ENCODE results near the gene CDH3.

Gene CDH3

GRCh38 chr16:68646953-68647659 lies 2.0 kb downstream of the CDH3 start:
- no peak for DNase-seq (ENCODE audit: low read depth in 3 of 3, low spot score in 1 of 3)

DNA sequence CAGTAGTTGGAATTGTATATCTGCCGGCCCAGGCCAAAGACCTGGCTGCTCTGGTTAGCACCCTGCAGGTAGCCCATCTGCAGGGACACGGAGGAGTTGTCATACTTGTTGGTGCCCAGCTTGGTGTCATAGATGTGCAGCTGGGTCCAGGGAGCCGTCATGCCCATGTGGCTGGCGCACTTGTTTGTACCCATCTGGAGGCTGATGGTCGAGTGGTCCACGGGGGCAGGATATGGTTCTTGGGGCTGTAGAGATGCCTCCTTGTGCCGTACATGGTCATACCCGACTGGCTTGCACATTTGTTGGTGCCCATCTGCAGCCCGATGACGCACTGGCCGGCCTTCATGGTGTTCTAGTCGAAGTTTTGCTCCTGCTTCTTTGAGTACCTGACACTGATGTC lies 6.0 kb downstream of the CDH3 start:
- DNase-seq (ENCODE audit: low read depth in 3 of 3, low spot score in 1 of 3) = no peak

DNA sequence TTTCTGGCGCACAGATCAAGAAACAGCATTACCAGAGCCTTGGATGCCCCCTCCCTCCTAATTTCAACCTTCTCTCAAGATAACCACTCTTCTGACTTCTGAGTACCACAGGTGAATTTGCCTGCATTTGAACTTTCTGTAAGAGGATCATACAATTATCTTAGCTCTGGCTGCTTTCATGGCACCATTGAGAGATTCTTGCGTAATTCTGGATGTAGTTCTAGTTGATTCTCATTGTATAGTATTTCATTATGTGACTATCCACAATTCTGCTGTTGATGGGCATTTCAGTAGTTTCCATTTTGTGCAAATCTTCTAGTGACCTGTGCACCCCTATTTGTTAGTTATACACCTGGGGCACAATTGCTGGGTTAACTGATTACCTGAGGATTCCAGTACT lies 7.5 kb downstream of the CDH3 start:
- DNase-seq (ENCODE audit: low read depth in 3 of 3, low spot score in 1 of 3) = no peak

DNA sequence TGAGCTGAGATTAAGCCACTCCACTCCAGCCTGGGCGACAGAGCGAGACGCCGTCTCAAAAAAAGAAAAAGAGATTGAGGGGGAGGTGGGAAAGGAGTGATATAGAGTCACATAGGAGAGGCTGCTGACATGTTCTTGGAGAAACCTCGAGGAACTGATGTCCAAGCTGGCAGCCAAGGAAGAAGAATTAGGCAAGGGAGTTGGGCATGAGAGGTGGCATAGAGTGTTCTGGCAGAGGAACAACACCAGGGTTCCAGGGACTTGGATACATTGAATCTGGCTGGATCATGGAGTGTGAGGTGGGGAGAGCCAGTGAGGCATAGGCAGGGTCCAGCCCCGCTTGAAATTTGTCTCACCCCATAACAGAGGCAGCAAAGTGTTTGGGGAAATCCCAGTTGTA lies 10.7 kb downstream of the CDH3 start:
- DNase-seq (ENCODE audit: low read depth in 3 of 3, low spot score in 1 of 3) = no peak

- no peak for DNase-seq (ENCODE audit: low read depth in 3 of 3, low spot score in 1 of 3)
Observed at GRCh38 chr16:68656751-68657150, 11.6 kb downstream of the CDH3 start.

DNA sequence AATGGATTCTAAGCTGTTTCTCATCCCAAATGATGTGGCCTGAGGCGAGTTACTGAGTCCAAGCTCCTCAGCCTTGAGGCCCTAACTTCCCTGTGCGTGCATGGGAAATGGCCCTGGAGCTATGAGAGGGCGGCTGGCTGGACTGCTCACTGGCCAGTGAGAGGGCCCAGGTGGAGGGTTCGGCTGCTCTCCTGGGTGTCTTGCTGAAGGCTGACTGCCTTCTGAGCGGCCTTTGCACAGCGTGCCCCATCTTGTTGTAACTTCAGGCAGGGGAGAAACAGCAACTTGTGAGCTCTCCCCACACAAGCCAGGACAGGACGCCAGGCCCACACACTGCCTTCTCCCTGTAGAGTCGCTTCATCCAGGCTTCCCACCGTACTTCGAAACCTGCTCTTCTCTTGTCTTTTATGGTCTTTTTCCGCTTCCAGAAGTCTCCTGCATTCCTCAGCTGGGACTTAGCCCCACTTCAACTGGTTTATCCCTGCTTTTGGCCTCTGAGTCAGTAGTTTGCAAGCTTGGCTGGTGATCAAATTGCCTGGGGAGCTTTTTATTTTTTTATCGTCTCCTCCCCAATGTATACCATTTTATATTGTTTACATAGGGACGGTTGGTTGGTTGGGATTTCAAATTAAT lies 13.3 kb downstream of the CDH3 start:
- DNase-seq (ENCODE audit: low read depth in 3 of 3, low spot score in 1 of 3) = no peak

DNA sequence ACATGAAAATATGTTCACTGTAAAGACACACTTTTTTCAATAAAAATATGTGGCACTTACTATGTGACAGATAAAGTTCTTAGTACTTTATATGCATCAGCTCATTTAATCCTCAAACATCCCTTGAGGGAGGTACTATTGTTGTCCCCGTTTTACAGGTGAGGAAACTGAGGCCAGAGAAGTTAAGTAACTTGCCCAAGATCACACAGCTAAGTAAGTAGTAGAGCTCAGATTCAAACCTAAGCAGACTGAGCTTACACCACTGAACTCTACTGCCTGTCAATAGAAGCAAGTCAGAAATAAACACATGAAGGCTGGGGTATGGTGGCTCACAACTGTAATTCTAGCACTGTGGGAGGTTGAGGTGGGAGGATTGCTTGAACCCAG lies 13.9 kb downstream of the CDH3 start:
- no peak for DNase-seq (ENCODE audit: low read depth in 3 of 3, low spot score in 1 of 3)

GRCh38 chr16:68659412-68660358 lies 14.6 kb downstream of the CDH3 start:
- no peak for DNase-seq (ENCODE audit: low read depth in 3 of 3, low spot score in 1 of 3)

DNA sequence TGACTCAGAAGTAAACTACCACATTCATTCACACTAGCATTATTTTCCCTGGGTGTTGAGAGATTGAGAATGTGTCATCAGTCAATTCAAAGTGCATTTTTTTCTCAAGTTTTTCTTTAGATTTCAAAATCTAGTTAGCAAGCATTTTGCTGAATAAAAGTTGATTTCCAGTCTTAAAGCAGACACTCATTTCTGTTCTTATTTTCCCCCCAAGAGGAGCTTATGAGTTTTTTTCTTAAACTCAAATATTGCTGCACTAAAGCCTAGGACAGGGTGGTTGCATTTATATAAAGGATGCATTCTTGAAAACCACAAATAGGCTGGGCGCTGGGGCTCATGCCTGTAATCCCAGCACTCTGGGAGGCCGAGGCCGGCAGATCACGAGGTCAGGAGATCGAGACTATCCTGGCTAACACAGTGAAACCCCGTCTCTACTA lies 15.3 kb downstream of the CDH3 start:
- no peak for DNase-seq (ENCODE audit: low read depth in 3 of 3, low spot score in 1 of 3)

DNA sequence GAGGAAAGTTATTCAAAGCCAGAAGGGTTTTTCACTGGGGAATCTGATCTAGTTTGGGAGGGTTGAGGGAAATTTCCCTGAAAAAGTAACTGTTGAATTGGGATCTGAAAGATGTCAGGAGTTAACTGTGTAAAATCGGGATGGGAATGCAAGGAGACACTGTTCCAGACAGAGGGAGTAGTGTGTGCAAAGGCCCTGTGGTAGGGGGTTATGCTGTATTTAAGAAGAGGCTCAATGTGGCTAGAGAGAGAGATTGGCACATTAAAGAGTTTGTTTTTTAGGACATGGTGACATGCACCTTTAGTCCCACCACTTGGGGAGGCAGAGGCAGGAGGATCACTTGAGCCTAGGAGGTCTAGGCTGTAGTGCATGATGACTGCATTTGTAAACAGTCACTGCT lies 16.9 kb downstream of the CDH3 start:
- DNase-seq (ENCODE audit: low read depth in 3 of 3, low spot score in 1 of 3) = no peak

GRCh38 chr16:68664297-68664696 lies 19.2 kb downstream of the CDH3 start:
- no peak for DNase-seq (ENCODE audit: low read depth in 3 of 3, low spot score in 1 of 3)

GRCh38 chr16:68665501-68665900 lies 20.4 kb downstream of the CDH3 start:
- DNase-seq (ENCODE audit: low read depth in 3 of 3, low spot score in 1 of 3) = no peak

- no peak for DNase-seq (ENCODE audit: low read depth in 3 of 3, low spot score in 1 of 3)
Observed at GRCh38 chr16:68668266-68668665, 23.2 kb downstream of the CDH3 start.

DNA sequence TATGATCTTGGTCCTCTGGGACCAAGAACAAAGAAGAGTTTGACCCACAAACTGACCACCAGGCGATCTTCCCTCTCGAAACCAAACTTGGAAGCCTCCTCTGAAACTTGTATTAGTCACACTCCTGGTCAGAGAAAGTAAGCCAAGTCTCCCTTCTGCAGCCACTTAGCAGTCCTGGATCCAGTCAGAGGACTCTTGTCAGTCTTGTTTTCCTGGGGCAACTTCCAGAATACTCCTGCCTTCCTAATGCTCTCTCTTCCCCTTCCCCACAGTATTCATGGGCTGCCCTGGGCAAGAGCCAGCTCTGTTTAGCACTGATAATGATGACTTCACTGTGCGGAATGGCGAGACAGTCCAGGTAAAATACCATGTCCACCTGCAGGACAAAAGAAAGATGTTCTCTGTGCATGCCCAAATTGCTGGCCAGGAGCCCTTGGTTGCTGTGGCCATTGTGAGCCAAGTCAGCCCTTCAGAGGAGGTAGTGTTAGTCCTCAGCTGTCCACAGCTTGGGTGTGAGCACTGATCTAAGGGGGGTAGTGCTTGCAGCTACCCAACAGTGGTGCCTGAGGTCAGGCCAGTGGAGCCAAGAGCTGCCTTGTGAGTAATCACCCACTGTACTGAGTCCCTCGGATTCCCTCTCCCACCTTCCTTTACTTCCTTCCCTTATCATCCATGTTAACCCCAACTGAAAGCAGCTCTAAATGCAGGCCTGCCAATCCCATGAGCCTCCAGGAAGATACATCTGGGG lies 31.2 kb downstream of the CDH3 start:
- DNase-seq (ENCODE audit: low read depth in 3 of 3, low spot score in 1 of 3) = no peak

DNA sequence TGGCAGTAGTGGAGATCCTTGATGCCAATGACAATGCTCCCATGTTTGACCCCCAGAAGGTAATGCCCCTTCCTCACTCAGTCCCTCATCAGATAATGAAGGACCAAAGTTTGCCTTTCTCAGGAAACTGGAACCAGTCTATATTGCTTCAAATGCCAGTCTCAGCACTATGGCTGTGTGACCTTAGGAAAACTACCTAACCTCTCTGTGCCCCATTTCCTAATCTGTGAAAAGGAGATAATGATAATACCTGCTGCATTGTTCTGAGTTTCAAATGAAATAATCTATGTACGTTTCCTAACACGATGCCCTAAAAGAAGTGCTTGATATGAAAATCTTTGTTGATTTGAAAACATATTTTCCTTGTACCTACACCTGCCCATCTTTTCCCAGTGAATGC lies 35.9 kb downstream of the CDH3 start:
- no peak for DNase-seq (ENCODE audit: low read depth in 3 of 3, low spot score in 1 of 3)

GRCh38 chr16:68685685-68686478 lies 40.8 kb downstream of the CDH3 start:
- no peak for DNase-seq (ENCODE audit: low read depth in 3 of 3, low spot score in 1 of 3)

GRCh38 chr16:68686905-68687304 lies 41.8 kb downstream of the CDH3 start:
- DNase-seq (ENCODE audit: low read depth in 3 of 3, low spot score in 1 of 3) = no peak

DNA sequence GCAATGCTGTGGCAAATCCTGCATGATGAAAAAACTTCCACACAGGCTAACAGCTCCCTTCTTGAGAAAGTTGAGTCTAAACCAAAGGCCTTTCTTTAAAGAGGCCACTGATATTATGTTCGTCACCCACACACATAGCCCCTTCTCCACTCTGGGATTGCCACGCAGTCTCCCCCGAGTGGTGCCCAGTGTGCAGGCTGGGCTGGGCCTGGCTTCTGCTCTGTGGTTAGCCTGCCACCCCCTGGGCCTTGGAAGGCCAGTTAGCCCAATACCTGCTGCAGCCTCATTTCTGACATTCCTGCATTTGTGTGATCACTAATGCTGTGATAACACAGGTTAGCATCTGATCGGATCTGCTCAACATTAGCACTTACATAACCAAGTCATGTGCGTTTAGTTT lies 44.8 kb downstream of the CDH3 start:
- no peak for DNase-seq (ENCODE audit: low read depth in 3 of 3, low spot score in 1 of 3)

DNA sequence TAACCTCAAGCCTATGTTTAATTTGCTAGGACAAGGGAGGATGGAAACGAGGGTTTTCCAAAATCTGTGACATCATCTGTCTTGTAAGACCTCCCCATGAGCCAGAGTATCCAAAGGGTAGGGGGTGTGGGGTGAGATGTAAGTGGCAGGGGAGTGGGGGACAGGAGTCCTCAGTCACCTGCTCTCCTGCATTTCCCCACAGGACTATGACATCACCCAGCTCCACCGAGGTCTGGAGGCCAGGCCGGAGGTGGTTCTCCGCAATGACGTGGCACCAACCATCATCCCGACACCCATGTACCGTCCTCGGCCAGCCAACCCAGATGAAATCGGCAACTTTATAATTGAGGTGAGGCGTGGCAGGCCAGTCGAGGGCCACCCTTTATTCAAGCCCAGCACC lies 50.5 kb downstream of the CDH3 start:
- no peak for DNase-seq (ENCODE audit: low read depth in 3 of 3, low spot score in 1 of 3)

GRCh38 chr16:68696514-68696913 lies 51.4 kb downstream of the CDH3 start:
- DNase-seq (ENCODE audit: low read depth in 3 of 3, low spot score in 1 of 3) = no peak
